ENCODE results near the gene ADH4. TPM values are rescaled to one million over a fixed set of nuclear protein-coding genes. Genes with fewer than 3 reads are reported as not detected.

ADH4 gene
- total RNA-seq, 1 experiment from 2014 or later = not detected

- Histone ChIP-seq H3K4me2 (ENCODE audit: insufficient read depth, insufficient read length, low read length) (no peak overlapping the region), H4K8ac (replicated peaks; ENCODE audit: insufficient read length, low read depth, low read length) (no peak overlapping the region), H3K9me3 (ENCODE audit: control insufficient read depth, low read depth, low read length) (no peaks in the 10 kb centered on the region), H3K79me1 (ENCODE audit: insufficient read depth, low read depth, low read length, poor library complexity, severe bottlenecking) (no peaks in the 10 kb centered on the region), H3K27me3 (ENCODE audit: insufficient read depth, low read length) (no peaks in the 10 kb centered on the region), H2AK5ac (ENCODE audit: insufficient read length, low read length) (no peak overlapping the region), H2BK20ac (ENCODE audit: low read depth, low read length, poor library complexity, severe bottlenecking) (no peak overlapping the region), H4K20me1 (ENCODE audit: control insufficient read depth, insufficient read depth, insufficient read length) (no peaks in the 10 kb centered on the region), H3K27ac (ENCODE audit: insufficient read length, low read depth, low read length) (no peak overlapping the region), H3K79me2 (ENCODE audit: insufficient read depth, low read length) (no peaks in the 10 kb centered on the region), H4K5ac (ENCODE audit: insufficient read length, low read depth, low read length) (no peak overlapping the region), H3K18ac (ENCODE audit: insufficient read length, low read depth, low read length) (no peak overlapping the region), H3K9ac (ENCODE audit: extremely low read depth, insufficient read length, low read length) (no peak overlapping the region), H3K56ac (ENCODE audit: insufficient read length, low read depth, low read length) (no peak overlapping the region), H3K23me2 (ENCODE audit: insufficient read length, low read depth, low read length, poor library complexity, severe bottlenecking) (no peaks in the 10 kb centered on the region), H2BK5ac (ENCODE audit: insufficient read length, low read length) (no peak overlapping the region), H2BK12ac (ENCODE audit: insufficient read length, low read depth, low read length) (no peak overlapping the region), H2AFZ (ENCODE audit: low read length) (no peak overlapping the region), H3K4ac (ENCODE audit: low read depth, low read length) (no peak overlapping the region), H4K91ac (ENCODE audit: insufficient read length, low read depth, low read length) (no peak overlapping the region), H2BK120ac (ENCODE audit: low read depth, low read length, poor library complexity, severe bottlenecking) (no peak overlapping the region), H2BK15ac (ENCODE audit: low read depth, low read length) (no peak overlapping the region), H3K14ac (ENCODE audit: insufficient read depth, low read length) (no peak overlapping the region), H3K4me1 (ENCODE audit: insufficient read depth, low read length) (no peaks in the 10 kb centered on the region), H3K23ac (ENCODE audit: insufficient read length, low read depth, low read length) (no peak overlapping the region), H3T11ph (ENCODE audit: low read length) (no peak overlapping the region)
- Mint-ChIP-seq H3K27ac (no peak overlapping the region), H3K27me3 (ENCODE audit: low read depth) (no peaks in the 10 kb centered on the region), H3K4me1 (no peaks in the 10 kb centered on the region), H3K9me3 (peaks cover 0 to 2% of the 10 kb centered on the region in 2 experiments; a peak in 1 of 5 replicates), H3K36me3 (ENCODE audit: insufficient read depth in 1 of 3, low read depth in 3 of 3) (peaks cover 0 to 4% (median 0%) of the 10 kb centered on the region in 3 experiments; a peak in 2 of 7 replicates), H3K4me3 (no peak overlapping the region)
- no peak for DNase-seq
- WGBS (ENCODE audit: extremely low coverage, insufficient read length, low lambda C conversion rate) = no CpG with 5 or more reads among the region's 1 CpG
- TF ChIP-seq, protein P1, sequence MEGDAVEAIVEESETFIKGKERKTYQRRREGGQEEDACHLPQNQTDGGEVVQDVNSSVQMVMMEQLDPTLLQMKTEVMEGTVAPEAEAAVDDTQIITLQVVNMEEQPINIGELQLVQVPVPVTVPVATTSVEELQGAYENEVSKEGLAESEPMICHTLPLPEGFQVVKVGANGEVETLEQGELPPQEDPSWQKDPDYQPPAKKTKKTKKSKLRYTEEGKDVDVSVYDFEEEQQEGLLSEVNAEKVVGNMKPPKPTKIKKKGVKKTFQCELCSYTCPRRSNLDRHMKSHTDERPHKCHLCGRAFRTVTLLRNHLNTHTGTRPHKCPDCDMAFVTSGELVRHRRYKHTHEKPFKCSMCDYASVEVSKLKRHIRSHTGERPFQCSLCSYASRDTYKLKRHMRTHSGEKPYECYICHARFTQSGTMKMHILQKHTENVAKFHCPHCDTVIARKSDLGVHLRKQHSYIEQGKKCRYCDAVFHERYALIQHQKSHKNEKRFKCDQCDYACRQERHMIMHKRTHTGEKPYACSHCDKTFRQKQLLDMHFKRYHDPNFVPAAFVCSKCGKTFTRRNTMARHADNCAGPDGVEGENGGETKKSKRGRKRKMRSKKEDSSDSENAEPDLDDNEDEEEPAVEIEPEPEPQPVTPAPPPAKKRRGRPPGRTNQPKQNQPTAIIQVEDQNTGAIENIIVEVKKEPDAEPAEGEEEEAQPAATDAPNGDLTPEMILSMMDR (conservative IDR thresholded peaks at IDR 0.05) = no peak
These were observed 21.9 kb upstream of the ADH4 start for GRCh38 chr4:99165978-99166377.
